LNCaP clone FGC (cell line): ENCODE results near the gene KIF5A.

Source experiments
- DNase-seq: peaks from one replicate; pipeline ENCODE4 v3.0.0-alpha.2; 2011; ENCODE audit warnings: low read depth
- H3K4me3 ChIP-seq: 2 replicates; pipeline ENCODE4 v1.5.1; 2011; ENCODE audit warnings: mild to moderate bottlenecking, low read depth, low read length, control low read depth
- TF ChIP-seq, protein P1 (sequence below): IDR thresholded peaks from 2 replicates; pipeline ENCODE4 v1.5.1; 2012; ENCODE audit warnings: mild to moderate bottlenecking; ENCODE audit not compliant: control insufficient read depth, insufficient read depth; ENCODE audit errors: extremely low read depth

KIF5A gene

DNA sequence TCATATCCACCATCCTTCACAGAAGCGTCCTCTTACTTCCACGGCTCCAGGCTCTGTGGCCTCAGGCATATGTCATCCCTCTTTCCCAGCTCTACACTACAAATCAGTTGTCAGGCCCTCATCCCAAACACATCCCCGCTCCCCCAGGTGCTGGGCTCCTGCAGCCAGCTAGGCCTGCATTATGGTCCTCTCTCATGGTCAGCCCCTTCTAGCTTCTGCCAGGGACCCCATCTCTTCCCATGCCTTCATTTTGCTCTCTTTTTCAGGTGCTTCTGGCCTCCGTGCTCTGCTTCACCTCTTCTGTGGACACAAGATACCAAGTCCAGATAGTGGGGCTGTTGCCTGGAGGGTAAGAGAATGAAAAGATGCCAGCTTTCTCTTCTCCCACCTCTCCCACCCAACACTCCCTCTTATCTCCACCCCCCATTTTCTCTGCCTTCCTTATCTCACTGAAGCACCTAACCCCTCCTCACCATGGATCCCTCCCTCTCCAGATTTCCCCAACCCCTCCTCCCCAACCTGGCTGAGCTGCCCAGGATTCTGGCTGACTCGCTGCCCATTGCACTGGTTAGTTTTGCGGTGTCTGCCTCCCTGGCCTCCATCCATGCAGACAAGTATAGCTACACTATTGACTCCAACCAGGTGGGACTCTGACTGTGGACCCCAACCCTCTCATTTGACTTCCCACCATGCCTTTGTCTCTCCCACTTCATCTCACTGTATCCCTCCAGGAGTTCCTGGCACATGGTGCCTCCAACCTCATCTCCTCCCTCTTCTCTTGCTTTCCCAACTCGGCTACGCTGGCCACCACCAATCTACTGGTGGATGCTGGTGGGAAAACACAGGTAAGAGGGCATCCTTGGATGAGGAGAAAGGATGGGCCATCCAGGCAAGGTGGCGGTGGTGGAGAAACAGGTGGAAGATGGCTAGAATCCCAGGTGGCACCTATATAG is 72.7 kb downstream of the KIF5A start:
- H3K4me3 ChIP-seq: no peak overlapping the region
- TF ChIP-seq, protein P1, sequence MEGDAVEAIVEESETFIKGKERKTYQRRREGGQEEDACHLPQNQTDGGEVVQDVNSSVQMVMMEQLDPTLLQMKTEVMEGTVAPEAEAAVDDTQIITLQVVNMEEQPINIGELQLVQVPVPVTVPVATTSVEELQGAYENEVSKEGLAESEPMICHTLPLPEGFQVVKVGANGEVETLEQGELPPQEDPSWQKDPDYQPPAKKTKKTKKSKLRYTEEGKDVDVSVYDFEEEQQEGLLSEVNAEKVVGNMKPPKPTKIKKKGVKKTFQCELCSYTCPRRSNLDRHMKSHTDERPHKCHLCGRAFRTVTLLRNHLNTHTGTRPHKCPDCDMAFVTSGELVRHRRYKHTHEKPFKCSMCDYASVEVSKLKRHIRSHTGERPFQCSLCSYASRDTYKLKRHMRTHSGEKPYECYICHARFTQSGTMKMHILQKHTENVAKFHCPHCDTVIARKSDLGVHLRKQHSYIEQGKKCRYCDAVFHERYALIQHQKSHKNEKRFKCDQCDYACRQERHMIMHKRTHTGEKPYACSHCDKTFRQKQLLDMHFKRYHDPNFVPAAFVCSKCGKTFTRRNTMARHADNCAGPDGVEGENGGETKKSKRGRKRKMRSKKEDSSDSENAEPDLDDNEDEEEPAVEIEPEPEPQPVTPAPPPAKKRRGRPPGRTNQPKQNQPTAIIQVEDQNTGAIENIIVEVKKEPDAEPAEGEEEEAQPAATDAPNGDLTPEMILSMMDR: no peak
- DNase-seq: no peak

DNA sequence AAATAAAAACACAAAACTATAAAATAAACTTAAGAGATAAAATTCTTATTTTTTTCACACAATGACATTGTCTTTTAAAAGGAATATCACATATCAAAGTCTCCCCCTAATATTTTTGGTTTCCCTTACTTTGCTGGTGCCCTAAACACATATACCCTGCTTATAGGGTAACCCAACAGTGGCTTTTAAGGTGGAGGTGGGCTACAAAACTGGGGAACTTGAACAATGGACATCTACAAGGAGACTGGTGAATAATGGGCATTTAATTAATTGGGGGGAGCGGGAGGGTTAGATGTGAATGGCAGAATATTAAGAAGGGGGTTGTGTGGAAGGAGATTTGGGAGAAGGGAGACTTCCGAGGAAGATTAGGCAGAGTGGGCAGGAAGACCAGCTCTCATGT is 73.5 kb downstream of the KIF5A start:
- TF ChIP-seq, protein P1: no peak
- no peak overlapping the region for H3K4me3 ChIP-seq
- DNase-seq: no peak

DNA sequence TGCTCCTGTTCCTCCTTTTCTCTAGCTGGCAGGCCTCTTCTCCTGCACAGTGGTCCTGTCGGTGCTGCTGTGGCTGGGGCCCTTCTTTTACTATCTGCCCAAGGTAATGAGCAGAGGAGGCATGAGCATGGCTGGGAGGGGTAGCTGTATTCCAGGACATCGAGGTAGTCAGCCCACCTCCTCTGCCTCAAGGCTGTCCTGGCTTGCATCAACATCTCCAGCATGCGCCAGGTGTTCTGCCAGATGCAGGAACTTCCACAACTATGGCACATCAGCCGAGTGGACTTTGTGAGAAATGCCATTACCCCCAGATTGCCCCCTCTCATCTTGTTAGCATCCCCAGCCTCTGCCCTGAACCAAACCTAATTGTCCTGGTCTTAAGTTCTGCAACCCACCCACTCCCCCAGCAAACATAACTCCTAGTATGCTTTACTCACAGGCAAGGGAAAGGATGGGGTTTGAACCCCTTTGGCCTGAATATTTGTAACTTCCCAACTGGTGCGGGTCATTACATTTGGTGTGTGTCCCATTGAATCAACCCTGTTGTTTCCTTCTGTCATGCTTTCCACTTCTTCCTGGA is 74.1 kb downstream of the KIF5A start:
- no peak for DNase-seq
- TF ChIP-seq, protein P1: no peak
- no peak overlapping the region for H3K4me3 ChIP-seq

DNA sequence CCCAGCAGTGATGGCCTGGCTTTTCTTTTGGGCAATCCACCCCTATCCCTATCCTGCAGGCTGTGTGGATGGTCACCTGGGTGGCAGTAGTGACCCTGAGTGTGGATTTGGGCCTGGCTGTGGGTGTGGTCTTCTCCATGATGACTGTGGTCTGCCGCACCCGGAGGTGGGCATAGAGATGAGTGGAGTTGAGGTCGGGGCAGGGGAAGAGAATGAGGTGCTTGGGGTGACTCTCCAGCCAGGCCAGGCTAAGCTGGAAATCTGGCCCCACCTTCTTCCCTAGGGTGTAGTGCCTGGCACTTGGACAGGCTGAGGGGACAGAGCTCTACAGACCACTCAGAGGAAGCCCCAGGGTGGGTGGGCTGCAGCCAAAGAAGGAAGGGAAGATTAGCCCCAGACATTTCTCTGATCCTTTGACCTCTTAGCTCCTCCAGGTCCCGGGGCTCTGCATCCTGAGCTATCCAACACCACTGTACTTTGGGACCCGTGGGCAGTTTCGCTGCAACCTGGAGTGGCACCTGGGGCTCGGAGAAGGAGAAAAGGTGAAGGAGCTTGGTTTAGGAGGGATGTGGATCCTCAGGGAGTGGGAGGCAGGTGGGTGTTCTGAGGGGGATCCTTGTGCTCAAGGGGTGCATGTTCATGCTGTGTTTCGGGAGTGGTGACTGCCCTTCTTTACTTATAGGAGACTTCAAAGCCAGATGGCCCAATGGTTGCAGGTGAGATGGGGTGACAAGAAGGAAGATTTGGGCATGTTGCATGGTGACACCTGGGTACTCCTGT is 74.8 kb downstream of the KIF5A start:
- H3K4me3 ChIP-seq: no peak overlapping the region
- TF ChIP-seq, protein P1: no peak
- no peak for DNase-seq

DNA sequence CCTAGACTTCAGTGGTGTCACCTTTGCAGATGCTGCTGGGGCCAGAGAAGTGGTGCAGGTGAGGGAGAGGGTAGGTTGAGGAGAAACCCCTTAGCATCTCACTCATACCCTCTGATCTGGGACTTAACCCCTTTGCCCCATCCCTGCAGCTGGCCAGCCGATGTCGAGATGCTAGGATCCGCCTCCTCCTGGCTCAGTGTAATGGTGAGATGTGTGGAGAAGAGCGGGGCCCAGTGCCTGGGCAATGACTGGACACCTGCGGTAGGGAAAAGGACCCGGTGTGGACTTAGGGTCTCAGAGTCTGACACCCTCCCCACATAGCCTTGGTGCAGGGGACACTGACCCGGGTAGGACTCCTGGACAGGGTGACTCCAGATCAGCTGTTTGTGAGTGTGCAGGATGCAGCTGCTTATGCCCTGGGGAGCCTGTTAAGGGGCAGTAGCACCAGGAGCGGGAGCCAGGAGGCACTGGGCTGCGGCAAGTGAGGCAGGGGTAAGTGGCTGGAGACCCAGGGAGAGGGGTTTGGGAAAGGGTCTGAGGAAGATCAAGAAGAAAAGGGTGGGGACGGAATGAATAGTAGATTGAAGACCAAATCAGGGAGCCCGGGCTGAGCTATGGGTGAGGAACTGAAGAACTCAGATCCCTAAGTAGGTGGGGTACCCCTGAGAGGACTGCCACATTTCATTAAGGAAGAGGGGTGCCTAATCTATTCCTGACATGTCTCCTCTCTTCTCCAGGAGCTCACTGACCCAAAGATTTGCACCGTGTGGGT is 75.6 kb downstream of the KIF5A start:
- DNase-seq: no peak
- TF ChIP-seq, protein P1: no peak
- H3K4me3 ChIP-seq: no peak overlapping the region
